ENCODE data around the gene ITGB8.

DNA sequence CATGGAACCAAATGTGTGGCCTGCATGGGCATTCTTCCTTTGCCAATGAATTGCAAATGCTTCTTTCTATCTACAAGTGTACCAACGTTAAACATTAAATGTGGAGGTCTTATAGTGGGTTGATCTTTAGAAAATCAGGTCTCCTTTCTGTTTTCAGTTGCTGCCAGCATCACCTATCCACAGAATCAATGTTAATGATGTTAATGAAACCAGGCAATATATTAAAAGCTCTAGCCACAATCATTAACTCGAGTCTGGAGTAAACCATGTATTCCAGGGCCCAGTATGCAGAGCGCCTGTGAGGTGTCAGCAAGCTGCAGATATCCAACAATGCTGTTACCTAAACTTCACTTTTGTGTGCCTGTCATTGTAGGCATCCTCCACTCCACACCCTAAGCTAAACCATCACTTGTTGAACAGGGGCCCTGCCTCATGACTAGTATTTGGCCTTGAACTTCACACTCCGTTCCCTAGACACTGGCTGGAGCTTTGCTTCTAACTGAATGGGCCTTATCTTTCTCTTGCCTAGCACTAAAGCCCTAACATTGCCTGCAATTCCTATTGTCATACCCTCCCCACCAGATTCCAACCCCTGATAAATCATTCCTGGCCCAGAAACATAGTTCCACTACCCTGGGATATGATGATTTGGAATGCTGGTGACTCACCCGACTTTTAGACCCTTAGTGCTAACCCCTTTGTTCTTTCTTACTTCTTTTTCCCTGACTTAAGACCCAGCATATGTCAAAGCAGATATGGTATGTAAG lies 24.3 kb upstream of the ITGB8 start:
- TF ChIP-seq, protein P1, sequence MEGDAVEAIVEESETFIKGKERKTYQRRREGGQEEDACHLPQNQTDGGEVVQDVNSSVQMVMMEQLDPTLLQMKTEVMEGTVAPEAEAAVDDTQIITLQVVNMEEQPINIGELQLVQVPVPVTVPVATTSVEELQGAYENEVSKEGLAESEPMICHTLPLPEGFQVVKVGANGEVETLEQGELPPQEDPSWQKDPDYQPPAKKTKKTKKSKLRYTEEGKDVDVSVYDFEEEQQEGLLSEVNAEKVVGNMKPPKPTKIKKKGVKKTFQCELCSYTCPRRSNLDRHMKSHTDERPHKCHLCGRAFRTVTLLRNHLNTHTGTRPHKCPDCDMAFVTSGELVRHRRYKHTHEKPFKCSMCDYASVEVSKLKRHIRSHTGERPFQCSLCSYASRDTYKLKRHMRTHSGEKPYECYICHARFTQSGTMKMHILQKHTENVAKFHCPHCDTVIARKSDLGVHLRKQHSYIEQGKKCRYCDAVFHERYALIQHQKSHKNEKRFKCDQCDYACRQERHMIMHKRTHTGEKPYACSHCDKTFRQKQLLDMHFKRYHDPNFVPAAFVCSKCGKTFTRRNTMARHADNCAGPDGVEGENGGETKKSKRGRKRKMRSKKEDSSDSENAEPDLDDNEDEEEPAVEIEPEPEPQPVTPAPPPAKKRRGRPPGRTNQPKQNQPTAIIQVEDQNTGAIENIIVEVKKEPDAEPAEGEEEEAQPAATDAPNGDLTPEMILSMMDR (IDR thresholded peaks at IDR 0.05; ENCODE audit: borderline replicate concordance, extremely low read depth, low read length, poor library complexity, severe bottlenecking) = no peak
- no peak for TF ChIP-seq EZH2 (IDR thresholded peaks at IDR 0.05; ENCODE audit: borderline replicate concordance, low read depth, low read length, severe bottlenecking)

Data from DND-41 (cell line).